Activated naive CD8-positive, alpha-beta T cell treated with anti-CD3 and anti-CD28 coated beads, Interleukin-2, amount 50 U/mL, for 16 hours (primary cell): Measurements from ENCODE around the gene GLO1.

Experiments
- DNase-seq: peaks from one replicate; pipeline ENCODE4 v3.0.0-alpha.2; 2020; ENCODE audit warnings: low read depth, low spot score

The GLO1 gene

DNA sequence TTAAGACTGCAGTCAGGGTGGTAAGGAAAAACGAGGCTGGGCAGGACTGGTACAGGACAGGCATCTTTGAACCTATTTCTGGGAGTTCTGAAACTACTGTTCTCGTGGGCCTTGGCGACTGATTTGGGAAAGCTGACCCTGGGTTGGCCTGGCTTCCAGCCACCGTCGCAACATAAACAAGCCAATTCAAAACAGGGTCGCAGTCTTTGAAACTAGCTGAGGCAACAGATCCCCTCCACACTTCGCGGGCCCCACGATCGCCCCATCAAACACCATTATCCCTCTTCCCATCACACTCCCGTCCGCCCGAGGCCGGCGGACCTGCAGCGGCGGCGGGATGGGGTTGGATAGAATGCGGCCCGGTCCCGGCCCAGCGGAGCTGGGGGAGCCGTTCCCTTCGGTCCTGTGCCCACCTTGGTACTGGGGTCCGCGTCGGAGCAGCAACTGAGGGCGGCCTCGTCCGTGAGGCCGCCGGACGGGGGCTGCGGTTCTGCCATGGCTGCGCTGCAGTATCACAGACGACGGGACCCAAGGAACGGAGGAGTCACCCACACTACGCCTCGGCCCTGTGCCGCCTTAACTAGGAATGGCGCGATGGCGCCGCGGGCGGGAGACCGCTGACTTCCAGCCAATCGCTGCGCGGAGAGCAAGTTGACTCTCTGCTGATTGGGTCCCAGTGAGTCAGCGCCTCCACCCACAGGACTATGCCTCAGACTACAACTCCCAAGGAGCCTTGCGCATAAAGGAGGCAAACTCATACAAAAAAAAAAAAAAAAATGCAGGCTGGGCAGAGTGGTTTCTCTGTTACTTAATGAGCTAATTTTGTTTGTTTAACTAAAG, at the start of gene GLO1:
TSS of gene GLO1 (minus strand) at position 588 of the 840 bp plus-strand sequence. CDS start at position 497, 91 bp downstream.
- DNase-seq, result peak; percentile 89

DNA sequence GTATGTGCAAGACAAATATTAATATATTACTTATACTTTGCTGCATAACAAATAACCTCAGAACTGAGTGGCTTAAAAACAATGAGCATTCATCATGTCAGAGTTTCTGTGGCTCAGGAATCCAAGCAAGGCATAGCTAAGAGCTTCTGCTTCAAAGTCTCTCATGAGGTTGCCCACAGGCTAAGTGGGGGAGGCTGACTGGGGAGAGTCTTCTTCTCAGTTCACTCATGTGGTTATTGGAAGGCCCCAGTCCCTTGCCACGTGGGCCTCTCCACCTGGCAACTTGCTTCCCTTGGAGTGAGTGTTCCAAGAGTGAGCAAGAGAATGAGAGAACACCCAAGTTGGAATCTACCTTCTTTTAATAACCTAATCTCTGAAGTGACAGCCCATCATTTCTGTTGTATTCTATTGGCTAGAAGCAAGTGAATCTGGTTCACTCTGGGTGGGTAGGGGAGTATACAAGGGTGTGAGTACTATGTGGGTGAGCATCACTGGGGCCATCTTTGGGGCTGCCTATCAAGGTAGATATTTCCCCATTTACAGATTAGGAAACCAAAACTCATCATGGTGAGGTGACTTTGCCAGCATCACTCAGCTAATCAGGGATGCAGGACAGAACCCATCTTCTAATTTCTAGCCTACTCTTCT, 48.1 kb upstream of the GLO1 start:
- DNase-seq, result no peak

DNA sequence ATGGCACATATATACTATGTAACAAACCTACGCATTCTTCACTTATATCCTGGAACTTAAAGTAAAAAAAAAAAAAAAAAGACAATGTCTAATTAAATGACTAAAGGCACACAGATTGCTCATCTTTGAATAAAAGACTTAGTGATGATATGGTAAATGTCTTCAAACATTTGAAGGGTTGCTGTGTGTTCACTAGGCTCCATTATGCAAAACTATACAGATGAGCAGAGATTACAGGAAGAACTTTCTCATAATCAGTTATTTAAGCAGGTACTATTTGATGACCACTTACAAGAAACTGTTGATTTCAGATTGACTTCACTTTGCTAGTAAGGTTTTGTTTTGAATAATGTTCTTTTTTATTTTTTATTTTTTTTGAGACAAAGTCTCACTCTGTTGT, 46.5 kb upstream of the GLO1 start:
- no peak for DNase-seq

DNA sequence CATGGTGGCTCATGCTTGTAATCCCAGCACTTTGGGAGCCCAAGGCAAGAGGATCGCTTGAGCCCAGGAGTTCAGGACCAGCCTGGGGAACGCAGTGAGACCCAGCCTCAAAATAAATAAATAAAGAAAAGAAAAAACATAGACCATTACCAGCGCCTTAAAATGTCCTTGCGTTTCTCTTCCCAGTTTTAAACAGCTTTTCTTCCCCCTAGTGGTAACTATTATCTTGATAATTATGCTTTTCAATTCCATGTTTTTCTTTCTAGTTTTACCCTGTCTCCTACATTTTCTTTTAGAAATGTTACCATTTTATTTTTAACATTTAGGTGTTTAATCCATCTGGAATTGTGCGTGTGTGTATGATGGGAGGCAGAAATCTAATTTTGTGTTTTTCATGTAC, 36.6 kb upstream of the GLO1 start:
- DNase-seq, result no peak

DNA sequence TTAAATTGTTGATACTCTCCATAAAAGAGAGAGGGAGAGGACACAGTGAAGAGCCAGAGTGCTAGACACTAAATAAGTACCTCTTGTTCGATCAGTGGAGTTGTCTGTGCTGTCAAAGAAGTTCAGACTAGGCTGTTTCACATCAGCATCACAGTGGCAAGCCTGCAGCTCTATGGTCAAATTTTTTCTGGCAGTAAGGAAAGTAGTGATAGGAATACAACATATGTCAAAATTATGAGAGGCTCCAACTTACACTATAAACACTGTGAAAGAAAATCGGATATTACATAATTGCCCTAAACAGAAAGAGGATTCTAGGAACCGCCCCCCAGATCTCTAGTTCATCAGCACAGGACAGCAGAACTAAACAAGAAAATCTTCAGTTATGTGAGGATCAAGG, 35.3 kb upstream of the GLO1 start:
- no peak for DNase-seq

DNA sequence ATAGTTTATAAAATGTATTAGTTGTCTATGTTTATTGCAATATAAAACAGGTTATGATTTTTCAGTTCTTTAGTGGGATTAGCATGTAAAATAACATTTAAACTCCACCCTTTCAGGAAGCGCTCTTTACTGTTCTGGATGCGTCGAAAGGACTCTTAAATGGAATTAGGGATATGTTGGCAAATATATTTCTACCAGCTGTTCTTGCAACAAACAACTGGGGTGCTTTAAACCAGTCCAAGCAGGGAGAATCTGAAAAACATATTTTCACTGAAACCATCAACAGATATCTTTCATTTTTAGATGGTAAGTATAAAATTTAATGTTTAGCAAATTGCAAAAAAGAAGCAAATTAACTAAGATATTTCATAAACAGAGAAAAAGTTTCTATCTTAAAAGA, 34.0 kb upstream of the GLO1 start:
- DNase-seq, result no peak

DNA sequence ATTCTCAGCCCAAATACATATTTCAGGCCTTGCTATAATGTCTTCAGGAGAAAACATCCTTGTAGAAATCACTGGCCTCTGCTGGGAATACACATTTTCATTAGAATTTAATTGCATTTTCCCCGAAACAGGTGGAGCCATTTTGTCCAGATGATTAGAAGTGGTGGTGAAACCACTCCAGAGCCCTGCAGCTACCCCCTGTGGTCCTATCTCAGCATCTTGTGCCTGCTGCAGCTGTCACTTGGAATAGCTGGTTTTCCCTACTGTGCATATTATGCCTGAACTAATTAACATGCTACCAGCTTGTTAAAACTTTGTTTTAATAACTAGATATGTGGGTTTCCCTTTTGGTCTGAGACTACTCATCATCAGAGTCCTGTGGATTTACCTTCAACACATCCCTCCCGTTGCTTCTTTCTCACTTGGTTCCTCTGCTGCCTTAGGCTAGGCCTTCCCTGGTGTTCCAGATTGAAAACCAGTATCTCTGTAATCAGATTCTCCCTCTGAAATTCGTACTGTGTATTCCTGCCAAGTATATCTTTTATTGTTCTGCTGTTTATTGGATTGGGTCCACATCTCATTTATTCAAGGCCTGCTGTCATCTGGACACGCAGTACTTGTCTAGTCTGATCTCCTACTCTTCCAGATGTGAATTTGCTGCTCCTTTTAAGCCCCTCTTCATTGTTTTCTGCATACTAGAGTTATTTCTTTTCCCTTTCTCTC, 27.4 kb upstream of the GLO1 start:
- no peak for DNase-seq

DNA sequence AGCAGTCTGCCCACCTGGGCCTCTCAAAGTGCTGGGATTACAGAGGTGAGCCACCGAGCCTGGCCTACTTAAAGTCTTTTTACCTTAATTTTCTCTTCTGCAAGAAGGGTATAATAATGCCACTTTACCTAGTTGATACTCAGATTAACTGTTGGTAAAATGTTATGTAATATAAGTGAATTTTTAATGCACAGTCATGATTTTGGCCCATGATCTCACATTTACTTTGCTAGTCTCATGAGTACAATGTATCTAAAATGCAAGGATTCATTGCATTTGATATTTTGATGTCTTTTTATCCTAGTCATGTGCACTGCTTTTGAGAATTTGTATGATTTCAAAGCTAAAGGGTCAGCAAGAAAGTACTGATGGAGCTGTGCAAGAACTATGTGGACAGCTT, 25.3 kb upstream of the GLO1 start:
- DNase-seq, result no peak

DNA sequence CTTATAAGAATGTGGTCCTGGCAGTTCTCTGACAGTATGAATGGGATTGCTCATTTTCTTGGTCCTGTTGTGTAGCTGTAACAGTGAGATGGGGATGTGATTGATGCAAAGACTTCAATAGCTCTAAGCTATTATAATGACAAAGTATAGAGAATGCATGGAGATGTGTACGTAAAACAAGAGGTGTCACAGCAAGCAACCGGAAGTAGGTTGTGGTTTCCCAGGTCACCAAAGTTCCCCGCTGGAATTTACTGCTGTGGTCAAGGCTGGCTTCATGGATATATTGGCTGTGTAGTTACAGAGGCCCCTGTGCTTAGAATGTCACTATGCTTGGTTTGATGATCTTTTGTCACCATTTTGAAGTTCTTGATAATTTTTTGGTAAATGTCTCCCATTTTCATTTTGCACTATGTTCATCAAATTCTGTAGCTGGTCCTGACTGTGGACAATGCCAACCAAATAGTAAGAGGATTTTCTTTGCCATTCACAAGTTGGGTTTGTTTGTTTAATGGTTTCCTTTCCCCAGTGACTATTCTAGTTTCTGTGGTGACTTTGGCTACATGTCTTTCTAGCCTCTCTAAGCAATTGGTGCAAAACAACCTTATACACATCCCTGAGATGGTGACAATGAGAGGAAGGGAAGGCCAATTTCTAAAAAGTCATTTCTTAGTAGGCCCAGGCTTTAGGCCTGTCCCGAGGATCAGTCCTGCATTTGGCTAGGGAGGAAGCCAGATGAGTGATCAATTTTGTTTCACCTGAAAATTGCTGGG, 22.7 kb upstream of the GLO1 start:
- no peak for DNase-seq

DNA sequence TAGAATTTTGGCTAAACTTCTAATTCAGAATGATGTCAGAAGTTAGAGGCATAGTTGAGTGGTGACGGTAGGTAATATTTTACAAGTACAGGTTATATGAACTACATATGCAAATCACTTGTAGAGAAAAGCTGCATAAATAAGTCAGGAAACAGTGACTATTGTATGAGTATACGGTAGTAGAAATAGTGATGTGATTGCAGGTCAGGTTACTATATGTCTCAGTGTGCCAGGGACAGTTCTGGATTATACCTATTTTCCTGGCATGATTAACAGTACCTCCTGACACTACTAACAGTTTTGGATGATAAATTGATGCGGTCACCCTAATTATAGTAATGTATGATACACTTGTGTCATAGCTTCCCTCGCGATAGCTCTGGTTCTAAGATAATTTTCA, 21.4 kb upstream of the GLO1 start:
- DNase-seq, result no peak

DNA sequence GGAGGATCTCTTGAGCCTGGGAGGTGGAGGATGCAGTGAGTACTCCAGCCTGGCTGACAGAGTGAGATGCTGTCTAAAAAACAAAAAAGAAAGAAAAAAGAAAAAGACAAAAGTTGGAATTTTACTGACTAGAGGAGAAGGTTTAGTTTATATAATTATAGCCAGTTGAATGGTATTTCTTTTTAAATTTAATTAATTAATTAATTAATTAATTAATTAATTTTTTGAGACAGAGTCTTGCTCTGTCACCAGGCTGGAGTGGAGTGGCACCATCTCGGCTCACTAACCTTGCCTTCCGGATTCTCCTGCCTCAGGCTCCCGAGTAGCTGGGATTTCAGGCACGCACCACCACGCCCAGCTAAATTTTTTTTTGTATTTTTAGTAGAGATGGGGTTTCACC, 20.8 kb upstream of the GLO1 start:
- DNase-seq, result no peak

DNA sequence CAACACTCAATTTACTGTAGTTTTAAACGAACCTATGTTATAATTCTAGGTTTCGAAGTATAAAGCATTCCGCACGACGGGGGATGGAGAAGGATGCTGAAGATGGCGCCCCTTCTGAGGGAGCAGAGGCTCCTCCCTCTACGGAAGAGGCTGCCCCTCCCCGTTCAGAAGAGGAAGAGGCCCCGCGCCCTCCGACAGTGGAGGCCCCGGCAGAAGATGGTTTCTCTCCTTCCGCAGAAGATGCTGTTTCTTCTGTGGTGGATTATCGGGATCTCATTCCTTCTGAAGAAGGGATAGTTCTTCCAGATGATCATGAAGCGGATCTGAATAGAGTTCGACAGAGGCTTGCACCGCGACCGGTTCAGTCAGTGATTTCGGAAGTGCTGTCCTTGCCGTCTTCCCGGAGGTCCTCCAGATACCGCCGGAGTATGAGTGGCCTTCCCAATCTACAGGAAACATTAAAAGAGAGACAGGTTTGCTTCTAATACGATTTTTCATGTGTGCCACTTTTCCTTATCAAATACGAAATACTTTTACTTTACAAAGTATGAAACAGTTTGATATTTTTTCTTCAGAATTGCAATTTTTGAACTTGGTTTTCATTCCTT, 19.9 kb upstream of the GLO1 start:
- no peak for DNase-seq

DNA sequence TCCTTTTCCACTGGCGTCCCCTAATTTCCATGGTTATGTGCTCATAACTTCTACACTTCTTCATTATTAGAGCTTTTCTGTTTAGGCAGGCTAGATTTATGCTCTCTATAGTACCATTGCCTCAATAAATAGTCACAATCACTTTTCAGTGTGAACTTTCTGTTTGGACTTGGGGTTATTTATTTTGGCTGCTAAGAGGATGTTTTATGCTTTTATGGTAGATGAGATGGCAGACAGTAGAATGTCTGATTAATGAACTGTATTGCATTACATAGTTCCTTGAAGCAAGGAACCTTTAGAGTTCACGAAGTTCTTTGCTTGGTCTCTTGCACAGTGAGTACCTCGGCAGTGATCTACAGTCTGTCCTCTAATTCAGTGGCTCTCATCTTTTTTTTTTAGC, 19.1 kb upstream of the GLO1 start:
- no peak for DNase-seq

DNA sequence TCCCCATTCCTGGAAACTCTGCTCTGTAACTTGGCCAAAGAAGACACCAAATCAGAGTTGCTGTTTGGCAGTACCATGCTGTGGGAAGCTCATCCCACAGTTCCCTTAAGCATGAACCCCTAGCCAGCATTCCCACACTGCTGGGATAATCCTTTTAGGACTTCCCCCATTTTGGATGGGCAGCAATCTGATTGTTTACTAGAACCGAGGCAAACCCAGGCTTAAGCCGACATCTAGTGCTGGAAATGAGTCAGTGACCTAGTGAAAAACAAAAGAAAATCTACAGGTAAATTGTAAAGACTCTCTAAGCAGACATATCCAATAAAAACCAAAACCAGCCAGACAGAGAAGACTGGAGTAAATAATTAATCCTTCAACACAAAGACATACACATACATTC, 17.4 kb upstream of the GLO1 start:
- DNase-seq, result no peak

DNA sequence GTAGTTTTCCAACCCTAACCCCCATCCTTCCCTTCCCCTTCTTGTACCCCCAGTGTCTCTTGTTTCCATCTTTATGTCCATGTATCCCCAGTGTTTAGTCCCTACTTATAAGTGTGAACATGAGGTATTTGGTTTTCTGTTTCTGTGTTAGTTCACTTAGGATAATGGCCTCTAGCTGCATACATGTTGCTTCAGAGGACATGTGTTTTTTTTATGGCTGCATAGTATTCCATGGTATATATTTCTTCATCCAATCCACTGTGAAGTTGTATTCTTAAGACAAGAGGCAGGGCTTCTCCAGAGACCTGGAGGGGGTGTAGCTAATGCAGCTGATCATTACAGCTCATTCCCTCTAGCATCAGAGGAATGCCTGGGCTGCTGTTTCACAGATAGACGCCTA, 16.4 kb upstream of the GLO1 start:
- no peak for DNase-seq

DNA sequence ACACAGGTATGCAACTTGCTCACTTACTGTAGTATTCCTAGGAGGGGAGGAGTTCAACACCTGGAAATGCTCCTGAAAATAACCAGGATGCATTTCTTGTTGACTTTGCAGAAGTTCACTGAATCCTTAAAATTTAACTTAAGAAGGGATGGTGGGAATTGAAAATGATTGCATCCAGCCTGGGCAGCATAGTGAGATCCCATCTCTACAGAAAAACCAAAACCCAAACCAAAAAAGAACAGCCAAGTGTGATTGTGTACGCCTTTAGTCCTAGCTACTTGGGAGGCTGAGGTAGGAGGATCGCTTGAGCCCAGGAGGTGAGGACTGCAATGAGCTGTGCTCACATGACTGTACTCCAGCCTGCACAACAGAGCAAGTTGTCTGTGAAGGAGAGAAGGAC, 13.9 kb upstream of the GLO1 start:
- DNase-seq, result no peak

DNA sequence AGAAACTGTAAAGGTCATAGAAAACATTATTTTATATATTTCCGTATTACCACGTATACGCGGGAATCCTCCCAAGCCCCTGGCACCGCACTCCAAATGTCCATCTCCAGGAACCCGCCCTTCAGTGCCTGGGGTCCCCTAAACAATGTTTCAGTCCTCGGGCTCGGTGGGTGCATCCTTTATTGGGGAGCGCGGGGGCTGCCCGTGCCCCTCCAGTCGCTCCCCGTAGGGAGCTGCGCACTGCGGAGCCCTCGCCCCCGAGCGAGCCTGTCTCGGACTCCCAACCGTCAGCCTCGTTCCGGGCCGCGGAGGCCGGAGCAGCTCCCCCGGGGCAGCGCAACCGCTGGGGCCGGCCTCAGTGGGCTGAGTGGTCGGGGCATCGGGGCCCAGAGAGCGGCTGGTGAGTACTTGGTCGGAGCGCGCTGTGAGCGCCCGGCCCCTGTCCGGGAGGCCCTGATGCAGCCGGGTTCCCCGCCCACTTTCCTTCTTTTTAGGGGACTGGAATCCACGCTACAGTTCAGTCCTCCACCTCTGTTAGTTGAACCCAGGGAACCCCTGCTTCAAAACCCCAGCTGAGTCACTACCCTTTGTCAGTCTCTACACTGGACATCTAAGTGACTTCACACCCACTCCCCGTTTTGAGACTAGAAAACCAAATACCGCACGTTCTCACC, 12.2 kb upstream of the GLO1 start, which contains the start of gene DNAH8:
TSS of gene DNAH8 (plus strand) at position 296 of the 674 bp plus-strand sequence. CDS start 7,499 bp downstream, outside the sequence.
- DNase-seq, result no peak

DNA sequence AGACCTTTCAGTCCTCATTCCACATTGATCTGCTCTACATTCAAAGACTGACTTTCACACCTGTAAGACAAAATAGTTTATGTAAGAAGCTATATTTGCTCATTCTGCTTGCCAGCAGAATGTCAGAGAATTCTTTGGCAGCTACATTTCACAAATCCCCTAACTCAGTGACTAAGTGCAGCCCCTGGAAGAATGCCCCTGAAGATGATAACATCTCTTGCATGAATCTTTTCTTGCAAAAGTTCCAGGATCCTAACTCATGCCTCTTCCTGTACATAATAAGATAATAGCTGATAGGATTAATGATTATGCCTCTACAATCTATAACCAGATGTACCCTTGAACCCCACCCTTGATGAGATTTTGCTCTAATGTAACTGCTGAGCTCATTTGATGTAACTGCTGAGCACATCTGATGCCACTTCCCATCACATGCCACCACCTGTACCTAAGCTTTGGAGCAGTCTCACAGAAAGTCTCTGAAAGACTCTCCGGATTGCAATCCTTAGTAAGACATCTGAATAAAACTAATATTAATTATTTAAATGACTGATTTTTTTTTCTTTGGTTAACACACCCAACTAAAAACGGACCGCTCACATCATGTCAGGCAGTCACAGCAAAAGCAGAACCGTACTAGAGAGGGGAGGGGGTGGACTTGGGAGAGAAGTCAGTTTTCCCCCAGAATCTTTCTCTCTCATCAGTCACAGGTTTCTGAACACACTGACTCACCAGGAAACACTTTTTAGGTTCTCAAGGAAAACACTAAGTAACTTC, 11.5 kb upstream of the GLO1 start:
- no peak for DNase-seq

DNA sequence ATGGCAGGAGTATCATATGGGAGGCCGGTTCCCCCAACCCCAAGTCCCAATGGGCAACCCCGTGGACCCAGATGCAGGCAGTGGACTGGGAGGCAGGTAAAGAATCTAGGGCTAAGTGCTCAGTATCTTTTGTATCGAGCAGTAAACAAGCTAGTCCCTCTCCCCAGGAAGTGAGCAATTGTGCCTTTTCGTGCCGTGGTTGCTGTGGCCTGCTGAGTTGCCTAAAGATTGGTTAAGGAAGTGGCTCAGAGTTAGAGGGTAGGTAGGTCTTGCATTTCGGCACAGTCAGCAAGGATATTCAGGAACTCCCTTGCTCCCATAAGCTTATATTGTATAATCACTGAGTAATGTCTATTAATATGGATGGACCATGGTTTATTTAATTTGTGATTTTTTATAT, 10.9 kb upstream of the GLO1 start:
- DNase-seq, result peak; percentile 11

DNA sequence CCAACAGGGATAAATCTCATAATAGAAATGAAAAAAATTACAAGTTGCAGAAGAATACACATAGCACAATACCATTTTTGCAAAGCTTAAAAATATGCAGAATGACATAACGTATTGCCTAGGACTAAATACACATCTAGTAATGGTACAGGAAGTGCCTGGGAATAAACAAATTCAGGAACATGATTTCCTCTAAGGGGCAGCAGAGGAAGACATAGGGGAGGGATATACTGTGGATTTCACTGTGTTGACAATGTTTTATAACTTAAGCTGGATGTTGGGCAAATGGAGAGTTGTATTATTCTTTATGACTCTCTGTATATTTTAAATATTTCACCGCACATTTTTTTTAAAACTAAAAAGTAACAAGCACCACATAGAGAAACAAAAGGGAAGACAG, 5.6 kb upstream of the GLO1 start:
- DNase-seq, result no peak
